Islet of Langerhans (tissue), 1 donor: ENCODE results near the gene DCTN3.

Experiments used
- FAIRE-seq: peaks from one replicate; lab custom pipeline; 2011; peaks lifted over from hg19 to GRCh38; lab: Jason Lieb, UNC

The DCTN3 gene

DNA sequence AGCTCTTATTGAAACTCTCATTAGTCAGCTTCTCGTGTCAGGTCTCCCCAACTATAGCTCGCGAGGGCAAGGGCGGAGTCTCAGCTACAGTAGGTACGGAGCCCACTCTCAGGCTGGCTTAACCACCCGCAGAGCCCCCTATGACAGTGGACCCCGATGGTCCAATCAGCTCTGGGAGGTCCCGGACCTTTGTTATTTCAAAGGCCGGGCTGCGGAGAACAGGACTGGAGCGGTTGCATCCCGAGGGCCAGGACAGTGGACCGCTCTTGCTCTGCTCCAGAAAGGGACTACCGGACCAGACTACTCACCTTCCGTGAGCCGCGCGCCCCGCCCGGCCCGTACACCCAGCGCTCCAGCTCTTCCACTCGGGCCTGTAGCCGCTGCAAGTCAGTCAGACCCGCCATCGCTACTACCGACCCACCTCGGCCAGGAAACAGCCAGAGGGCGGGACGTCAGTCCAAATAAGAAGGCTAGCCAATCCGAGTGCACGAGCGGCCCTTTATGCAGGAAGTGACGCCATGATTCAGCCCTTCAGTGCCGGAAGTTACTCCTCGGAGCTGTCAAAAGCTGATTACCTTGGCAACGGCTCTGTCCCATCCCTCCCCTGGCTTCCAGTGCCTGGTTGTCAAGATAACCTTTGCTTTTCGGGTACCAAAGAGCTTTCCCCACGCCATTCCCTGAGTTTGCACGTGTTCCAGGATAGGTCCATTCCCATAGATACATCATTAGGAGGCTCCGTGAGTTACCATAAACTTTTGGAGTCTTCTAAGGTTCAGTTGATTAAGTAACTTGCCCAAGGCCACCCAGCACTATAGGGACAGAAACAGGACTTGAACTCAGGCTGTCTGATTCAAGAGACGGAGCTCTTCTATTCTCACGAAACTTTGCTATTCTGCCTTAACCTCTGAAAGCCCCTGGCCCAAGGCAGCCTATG lies at the start of gene DCTN3:
TSS of gene DCTN3 (minus strand) at position 435 of the 934 bp plus-strand sequence. CDS start at position 404, 31 bp downstream.
- peak; percentile 98 for FAIRE-seq

DNA sequence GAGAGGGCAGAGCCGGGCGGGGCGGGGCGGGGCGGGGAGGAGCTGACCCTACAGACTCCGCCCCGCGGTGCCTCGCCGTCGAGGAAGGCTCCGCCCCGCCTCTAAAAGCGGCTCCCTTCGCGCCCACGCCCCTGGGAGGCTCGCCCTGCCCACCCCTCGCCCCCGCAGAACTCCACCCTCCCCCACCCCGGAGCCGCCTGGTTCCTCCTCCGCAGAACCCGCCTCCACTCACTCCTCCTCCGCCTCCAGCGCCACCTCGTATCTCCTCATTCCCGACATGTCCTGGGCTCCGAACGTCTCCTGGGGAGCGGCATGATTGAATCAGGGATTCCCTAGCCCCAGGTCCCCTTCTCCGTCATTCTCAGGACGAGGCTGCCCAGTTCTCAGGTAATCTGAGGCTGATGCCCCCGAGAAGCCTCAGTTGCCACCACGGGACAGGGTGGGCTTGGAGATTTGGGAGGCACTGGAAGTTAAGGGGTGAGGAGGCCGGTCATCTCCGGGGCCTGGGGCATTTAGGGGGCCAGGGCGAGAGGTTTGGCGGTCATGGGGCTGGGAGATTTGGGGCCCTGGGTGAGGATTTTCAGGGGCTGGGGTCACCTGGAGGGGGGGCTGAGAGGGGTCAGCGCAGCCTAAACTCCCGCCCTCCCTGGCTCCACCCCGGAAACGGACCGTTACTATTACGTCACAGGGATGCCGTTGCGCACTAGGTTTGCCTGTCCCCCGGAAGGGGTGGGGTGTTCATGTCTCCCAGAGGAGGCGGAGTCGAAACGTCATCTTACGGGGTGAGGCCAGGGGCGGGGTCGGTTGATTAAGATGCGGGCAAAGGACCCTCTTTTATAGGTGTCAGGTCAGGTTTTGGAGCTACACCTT lies 45.3 kb upstream of the DCTN3 start:
- peak; percentile 66 for FAIRE-seq

DNA sequence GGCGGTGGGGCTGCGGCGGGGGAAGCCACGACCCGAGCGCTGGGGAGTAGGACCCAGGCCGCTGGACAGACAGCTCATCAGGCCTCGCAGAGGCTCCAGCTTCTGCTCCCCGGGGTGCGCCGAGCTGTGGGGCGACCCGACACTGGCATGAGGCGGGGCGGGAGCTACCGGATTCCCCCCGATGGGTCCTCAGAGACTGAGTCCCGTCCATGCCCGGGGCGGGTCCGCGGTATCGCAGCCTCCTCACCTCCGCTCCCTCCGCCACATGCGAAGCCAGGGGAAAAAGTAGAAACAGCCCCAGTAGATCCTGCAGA lies 44.7 kb upstream of the DCTN3 start:
- no peak for FAIRE-seq

DNA sequence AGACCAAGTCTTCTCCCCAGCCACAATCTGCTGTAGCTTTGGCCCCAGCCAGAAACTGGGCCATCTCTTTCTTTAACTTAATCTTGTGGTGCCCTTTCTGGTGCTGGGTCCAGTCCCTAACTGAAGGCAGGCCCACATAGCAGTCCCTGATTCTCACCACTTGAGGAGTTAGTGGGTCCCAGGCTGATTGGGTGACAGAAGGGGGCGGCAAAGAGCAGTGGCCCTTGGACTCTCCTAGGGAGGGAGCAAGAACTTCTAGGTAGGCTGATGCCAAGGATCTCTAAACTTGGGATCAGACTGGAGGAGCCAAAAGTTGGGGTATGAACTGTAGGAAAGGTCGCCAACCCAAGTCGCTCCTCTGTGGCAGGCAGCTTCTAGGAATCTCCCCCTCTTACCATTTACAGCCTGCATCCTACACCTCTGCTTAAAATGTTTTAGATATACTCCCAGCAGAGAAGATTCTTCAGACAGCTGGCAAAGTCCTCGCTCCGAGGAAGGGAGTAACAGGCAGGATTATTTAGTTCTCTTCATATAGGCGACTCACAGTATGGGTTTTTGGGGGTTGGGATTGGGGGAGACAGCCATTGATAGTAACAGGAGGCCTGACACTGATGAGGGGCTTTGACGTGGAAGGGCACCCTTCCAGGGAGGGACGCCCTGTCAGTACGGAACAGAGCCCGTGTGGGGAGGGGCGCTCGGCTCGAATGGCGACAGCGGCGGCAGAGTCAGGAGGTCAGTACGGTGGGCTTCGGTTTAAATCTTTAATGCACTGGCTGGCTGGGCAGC lies 44.2 kb upstream of the DCTN3 start:
- FAIRE-seq: no peak

DNA sequence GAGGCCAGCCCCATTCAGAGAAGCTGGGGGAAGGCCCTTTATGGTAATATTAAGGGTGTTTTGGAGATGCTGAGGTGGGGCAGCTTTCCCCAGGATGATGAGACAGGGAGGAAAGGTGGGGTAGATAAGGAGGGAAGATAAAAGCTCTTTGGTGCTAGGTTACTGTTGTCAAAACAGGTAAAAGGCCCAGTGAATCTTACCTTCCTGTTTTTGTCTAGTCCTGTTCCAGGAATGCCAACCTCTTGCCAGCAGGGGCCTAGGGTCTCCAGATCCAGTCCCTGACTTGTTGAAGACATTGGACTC lies 43.0 kb upstream of the DCTN3 start:
- FAIRE-seq: no peak

DNA sequence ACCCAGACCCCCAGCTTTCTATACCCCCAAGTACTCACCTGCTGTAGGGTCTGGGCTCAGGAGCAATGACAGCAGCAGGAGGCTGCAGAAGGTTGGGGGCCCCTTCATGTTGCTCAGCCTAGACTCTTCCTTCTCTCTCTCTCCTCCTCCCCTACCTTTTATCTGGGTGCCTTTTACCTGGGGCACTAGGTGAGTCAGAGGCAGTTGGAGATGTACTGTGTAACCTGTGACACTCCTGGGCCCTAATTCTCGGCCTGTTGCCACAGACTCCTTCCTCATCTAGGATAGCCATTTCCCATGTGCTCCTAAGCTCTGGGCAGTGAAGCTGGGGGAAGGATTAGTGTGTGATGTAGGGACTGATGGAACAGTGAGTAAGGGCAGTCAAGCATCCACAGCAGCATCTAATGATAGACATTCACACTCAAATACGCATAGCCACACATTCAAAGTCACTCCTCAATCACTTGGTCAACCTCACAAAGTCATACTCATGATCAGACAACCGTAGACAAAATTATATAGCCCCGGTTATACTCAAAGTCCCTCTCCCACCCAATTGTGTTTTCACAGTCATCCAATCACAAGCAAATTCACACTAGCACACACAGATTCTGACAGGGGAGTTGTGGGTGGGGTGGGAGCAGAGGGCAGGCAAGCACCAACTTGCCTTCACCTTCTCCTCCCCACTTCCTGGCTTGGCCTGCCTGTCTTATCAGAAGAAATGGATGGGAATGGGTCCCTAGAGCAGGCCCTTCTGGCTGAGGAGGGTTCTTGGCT lies 42.4 kb upstream of the DCTN3 start, which contains the start of gene CCL27:
TSS of gene CCL27 (minus strand) at position 132 of the 777 bp plus-strand sequence. CDS start at position 108, 24 bp downstream.
- FAIRE-seq: no peak

DNA sequence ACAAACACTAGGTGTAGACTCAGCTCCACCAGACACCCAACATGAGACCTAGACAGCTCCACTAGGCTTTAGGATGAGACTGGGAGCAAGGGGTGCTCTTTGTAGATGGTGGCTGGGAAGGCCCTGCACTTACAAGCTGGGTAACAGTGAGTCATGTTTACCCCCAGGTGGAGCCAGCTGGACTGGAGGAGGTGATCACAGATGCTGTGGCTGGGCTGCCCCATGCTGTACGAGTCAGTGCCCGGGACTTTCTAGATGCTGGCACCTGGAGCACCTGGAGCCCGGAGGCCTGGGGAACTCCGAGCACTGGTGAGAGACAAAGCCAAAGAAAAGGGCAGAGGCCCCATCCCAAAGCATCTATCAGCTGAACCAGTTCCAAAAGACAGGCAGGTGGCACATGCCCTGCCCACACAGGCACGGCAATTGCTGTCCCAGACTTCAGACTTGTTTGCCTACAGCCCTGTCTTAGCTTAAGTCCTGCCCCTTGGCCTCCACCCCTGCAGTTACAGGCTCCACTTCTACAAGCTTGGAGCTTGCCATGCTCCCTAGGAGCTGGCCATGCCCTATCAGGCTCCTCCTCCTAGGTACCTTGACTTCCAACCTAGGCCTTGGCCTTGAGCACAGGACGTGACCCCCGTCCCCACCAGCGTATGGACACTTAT lies 39.4 kb upstream of the DCTN3 start:
- no peak for FAIRE-seq

DNA sequence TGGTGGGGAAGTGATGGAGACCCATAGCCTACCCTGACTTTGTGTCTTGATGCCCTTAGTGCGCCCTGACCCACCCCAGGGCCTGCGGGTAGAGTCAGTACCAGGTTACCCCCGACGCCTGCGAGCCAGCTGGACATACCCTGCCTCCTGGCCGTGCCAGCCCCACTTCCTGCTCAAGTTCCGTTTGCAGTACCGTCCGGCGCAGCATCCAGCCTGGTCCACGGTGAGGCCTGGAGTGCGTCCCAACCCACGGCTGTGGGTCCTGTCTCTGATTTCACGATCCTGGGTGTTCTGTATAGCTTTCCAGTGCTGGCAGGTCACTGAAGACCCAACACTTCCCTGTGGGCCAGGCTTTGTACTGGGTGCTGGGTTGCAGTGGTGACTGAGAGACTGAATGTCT lies 38.2 kb upstream of the DCTN3 start:
- FAIRE-seq: no peak

DNA sequence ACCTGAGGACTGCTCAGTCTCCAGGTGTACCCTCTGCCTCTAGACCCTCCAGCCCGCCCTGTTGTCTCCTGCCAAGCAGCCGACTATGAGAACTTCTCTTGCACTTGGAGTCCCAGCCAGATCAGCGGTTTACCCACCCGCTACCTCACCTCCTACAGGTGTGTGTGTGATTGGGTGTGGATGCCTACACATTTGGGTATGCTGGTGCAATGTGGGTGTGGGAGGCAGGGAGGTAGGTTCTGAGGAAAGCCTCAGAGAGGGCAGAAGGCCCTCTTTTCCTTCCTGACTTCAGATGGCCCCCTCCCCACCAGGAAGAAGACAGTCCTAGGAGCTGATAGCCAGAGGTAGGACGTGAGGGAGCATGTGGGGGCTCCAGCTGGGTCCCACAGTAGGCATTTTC lies 36.7 kb upstream of the DCTN3 start:
- FAIRE-seq: no peak

DNA sequence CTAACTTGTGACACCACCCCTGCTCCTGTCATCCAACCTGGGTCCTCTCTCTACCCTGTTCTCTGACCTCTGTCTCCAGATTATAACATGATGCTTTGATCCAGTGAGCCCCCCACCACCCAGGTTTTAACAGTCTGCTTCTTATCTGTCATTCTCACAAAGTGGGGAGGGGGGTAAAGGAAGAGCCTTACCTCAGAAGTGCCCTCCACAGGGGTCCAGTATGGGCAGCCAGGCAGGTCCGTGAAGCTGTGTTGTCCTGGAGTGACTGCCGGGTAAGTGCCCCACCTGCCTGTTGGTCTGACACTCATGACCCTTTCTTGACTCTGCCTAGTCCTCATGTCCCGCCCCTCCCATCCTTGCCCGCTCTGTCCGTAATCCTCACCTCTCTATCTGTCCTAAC lies 35.1 kb upstream of the DCTN3 start:
- no peak for FAIRE-seq

DNA sequence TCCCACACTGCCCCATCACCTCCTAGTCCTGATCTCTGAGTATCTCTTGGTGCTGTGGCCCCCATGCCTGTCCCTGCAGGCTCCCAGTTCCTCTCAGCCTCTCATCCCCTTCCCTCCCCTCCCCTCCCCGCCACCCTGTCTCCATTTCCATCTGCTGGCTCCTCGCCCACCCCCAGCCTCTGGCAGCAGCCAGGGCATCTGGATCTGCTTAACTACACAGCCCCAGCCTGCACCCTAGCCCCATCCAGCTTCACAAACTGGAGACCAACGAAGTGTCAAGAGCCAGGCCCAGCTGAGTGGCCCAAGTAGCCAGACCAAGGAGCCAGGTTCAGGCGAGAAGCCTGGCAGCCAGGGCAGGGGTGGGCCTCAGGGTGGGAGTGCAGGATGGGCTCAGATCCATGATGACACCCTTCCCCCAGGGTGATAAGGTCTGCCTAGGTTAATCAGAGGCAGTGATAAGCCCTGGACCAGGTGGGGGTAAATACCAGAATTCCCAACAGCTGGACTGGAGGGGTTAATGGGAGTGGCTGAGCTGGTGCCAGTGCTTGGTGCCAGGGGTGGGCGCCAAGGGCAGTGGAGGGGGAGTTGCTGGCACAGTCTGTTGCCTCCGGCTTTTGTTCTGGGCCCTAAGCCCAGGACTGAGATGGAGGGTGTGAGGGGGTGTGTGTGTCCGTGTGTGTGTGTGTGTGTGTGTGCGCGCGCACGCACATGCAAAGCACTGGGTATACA lies 34.2 kb upstream of the DCTN3 start:
- no peak for FAIRE-seq

DNA sequence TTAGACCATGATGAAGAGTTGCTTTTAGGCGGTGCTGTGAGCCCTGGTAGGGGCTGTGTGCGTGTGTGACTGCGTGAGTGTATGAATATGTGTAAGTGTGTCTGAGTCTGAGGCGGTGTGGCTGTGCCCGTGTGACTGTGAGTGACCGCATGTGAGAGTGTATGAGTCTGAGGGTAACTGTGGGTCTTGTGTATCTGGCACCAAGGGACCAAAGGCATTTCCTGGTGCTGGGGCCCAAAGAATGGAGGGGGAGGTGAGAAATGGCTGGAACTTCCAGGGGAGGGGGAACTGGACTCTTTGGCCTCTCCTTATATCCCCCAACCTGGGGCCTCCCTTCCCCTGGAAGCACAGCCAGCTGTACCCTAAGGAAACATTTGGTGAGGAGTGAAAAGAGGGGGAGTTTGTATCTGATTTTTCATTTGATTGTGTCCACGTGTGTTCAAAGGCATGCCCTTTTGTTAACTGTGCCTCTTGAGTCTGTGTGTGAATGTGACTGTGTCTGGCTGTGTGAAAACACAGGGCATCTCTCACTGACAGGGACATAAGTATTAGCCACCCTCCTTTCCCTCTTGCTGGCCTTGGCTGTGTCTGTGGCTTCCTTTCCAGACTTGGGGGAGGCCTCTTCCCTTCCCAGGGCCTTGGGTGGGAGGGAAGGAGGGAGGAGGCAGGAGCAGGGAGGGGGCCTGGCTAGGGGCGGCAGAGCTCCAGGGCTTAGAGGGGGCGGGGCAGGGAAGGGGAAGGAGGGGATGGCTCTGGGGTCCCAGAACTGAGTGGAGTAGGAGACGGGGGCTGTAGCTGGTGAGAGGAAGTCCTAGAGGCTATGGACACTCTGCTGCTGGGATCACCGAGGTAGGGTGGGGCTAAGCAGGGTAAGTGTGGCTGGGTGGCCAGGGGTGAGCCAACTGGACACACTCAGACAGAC lies 33.1 kb upstream of the DCTN3 start:
- FAIRE-seq: no peak

DNA sequence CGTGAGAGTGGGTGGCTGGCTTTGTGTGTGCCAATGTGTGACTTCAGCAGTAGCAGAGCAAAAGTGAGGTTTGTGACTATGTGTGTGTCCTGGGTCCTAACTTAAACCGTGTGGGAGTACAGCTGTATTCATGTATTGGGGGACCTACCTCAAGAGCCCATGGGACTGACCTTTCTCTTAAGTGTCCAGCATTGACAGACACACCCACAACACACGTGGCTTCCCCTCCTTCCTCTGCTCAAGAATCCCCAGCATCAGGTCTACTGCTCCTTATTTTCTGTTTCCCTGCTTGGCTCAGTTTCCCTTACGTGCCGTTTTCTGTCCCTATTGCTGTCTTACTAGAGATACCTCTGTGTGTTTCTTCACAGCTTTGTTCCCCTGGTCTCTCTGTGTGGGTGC lies 32.3 kb upstream of the DCTN3 start:
- FAIRE-seq: no peak

DNA sequence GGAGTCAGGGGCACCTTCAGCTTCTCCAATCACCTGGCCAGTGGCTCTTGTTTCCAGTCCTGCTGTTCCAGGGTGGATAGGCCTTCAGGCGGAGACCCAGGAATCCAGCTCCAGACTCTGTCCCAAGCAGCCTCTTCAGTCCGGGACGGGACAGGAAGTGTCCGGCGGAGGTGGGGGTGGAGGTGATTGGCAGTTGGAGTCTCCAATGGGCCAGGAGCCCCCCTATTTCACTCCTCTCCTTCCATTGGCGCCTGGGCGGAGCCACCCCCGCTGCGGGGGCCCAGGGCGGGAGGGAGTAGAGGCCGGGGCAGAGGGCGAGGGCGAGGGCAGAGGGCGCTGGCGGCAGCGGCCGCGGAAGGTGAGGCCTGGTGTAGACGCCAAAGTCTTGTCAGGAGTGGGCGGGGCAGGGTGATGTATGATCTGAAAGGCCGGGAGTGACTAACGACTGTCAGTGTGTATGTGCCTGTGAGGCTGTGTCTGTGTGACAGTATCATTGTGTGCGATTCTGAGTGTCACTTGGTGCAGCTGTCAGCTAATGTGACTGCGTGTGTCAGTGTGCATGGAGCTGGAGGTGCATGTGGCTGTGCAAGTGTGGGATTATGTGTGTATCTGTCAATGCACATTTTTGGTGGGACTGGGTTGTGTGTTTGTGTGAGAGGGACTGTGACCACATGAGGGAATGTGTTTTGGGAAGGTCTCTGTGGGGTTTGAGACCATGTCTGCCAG lies 31.7 kb upstream of the DCTN3 start, which contains the start of gene IL11RA:
TSS of gene IL11RA (plus strand) at position 310 of the 726 bp plus-strand sequence. CDS start 3,033 bp downstream, outside the sequence.
- no peak for FAIRE-seq

DNA sequence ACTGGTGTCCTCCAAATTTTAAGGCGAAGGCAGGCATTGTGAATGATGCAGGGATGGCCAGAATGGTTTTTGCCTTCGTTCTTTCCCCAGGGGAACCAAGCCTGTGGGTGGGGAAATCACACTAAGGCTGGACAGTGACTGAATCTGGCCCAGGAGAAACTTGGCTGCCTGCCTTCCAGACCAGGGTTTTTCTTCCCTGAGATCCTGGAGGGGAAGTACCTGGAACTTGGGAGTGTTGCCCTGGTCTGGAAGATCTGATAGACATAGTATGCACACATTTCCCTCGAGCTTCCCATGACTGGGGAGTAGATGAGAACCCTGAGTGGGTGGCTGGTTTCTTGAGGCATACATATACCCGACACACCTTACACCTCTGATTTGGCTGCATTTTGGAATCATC lies 31.0 kb upstream of the DCTN3 start:
- FAIRE-seq: no peak

DNA sequence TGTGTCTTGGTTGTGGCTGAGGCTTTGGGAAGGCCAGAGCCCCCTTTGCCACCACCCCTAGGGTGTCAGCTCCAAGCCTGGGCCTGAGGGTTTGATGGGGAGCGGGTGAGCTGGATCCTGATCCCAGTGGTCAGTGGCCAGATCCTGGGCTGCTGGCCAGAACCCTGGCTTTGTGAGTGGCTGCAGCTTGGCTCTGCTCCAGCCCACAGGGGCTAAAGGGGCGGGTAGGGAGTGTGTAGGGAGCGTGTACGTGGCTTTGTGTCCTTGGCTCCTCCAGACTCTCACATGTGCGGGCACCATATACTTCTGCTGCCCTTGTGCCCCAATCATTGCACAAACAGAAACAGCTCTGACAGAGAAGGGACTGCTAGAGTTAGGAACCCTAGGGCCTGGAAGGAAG lies 30.5 kb upstream of the DCTN3 start:
- no peak for FAIRE-seq

DNA sequence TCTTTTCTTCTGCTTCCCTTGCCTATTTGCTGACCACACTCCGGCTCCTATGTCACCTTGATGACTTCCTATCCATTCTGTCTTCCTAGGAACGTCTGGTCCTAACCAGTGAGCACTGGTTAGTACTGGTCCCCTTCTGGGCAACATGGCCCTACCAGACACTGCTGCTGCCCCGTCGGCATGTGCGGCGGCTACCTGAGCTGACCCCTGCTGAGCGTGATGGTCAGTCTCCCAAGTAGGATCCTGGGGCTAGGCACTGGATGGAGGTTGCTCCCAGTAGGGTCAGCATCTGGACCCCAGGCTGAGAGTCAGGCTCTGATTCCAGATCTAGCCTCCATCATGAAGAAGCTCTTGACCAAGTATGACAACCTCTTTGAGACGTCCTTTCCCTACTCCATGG lies 28.4 kb upstream of the DCTN3 start:
- no peak for FAIRE-seq

DNA sequence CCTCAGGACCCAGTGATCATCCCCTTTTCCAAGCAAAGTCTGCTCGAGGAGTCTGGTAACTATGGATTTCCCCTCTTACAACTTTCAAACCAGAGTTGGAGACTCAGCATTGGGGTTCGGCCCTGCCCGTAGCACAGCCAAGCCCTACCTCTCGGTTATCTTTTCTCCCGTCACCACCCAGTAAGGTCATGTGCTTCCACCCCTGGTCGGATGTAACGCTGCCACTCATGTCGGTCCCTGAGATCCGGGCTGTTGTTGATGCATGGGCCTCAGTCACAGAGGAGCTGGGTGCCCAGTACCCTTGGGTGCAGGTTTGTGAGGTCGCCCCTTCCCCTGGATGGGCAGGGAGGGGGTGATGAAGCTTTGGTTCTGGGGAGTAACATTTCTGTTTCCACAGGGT lies 27.4 kb upstream of the DCTN3 start:
- FAIRE-seq: no peak

DNA sequence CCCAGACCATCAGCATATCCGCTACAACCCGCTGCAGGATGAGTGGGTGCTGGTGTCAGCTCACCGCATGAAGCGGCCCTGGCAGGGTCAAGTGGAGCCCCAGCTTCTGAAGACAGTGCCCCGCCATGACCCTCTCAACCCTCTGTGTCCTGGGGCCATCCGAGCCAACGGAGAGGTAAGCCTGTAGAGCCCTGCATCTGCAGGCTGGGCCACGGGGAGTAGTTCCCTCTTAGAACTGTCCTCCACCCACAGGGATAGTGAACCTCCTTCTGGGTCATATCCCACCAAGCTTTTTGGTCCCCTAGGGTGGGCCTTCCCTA lies 26.7 kb upstream of the DCTN3 start:
- FAIRE-seq: no peak
